Trophoblast cell (in vitro differentiated cells and primary cell): ENCODE results near the gene IFITM5.
A peak's percentile ranks its signal among the peaks of the same experiment; 100 is the strongest.

Experiments used
- DNase-seq, 2 donors: peaks; one replicate each; pipeline ENCODE4 v3.0.0-alpha.2; 2016
- H2AFZ ChIP-seq: 2 replicates; pipeline ENCODE4 v1.6.1; 2013; ENCODE audit warnings: low read length, moderate library complexity, mild to moderate bottlenecking; ENCODE audit not compliant: insufficient read depth, poor library complexity
- H2AK5ac ChIP-seq: 2 replicates; pipeline ENCODE4 v1.6.1; 2013; ENCODE audit warnings: mild to moderate bottlenecking, low read length
- H2BK120ac ChIP-seq: 2 replicates; pipeline ENCODE4 v1.6.1; 2013; ENCODE audit warnings: low read length, mild to moderate bottlenecking, moderate library complexity; ENCODE audit not compliant: insufficient read depth, poor library complexity
- H2BK12ac ChIP-seq: 2 replicates; pipeline ENCODE4 v1.6.1; 2013; ENCODE audit warnings: mild to moderate bottlenecking, low read length, moderate library complexity
- H2BK5ac ChIP-seq: 2 replicates; pipeline ENCODE4 v1.6.1; 2013; ENCODE audit warnings: low read length, low read depth, moderate library complexity, mild to moderate bottlenecking; ENCODE audit not compliant: poor library complexity
- H3K14ac ChIP-seq: 2 replicates; pipeline ENCODE4 v1.6.1; 2013; ENCODE audit warnings: mild to moderate bottlenecking, low read length
- H3K18ac ChIP-seq: 2 replicates; pipeline ENCODE4 v1.6.1; 2013; ENCODE audit warnings: mild to moderate bottlenecking, low read length
- H3K23ac ChIP-seq: 2 replicates; pipeline ENCODE4 v1.6.1; 2013; ENCODE audit warnings: low read length
- H3K27ac ChIP-seq: 2 replicates; pipeline ENCODE4 v1.5.1; 2013; ENCODE audit warnings: low read depth, mild to moderate bottlenecking, inconsistent platforms, low read length, moderate library complexity
- H3K27me3 ChIP-seq: 2 replicates; pipeline ENCODE4 v1.6.1; 2013; ENCODE audit warnings: inconsistent platforms, mild to moderate bottlenecking, low read length, moderate library complexity; ENCODE audit not compliant: insufficient read depth
- H3K36me3 ChIP-seq, 2 experiments: 1 replicate in 1 of 2; 2 replicates in 1 of 2; pipeline ENCODE4 v1.6.1; 2013; ENCODE audit warnings: low read length in 2 of 2, mild to moderate bottlenecking in 2 of 2, moderate library complexity in 1 of 2; ENCODE audit not compliant: insufficient read depth in 2 of 2, control insufficient read depth in 1 of 2
- H3K4ac ChIP-seq: 2 replicates; pipeline ENCODE4 v1.6.1; 2013; ENCODE audit warnings: low read depth, mild to moderate bottlenecking, low read length, moderate library complexity
- H3K4me1 ChIP-seq, 2 experiments: 1 replicate in 1 of 2; 2 replicates in 1 of 2; pipeline ENCODE4 v1.6.1; 2013; ENCODE audit warnings: low read length in 2 of 2, mild to moderate bottlenecking in 2 of 2, moderate library complexity in 1 of 2; ENCODE audit not compliant: insufficient read depth in 2 of 2, control insufficient read depth in 1 of 2
- H3K4me2 ChIP-seq: 2 replicates; pipeline ENCODE4 v1.6.1; 2013; ENCODE audit warnings: inconsistent platforms, mild to moderate bottlenecking, low read length, moderate library complexity
- H3K4me3 ChIP-seq: 2 replicates; pipeline ENCODE4 v1.5.1; 2013; ENCODE audit warnings: mild to moderate bottlenecking, low read depth, low read length, inconsistent platforms
- H3K79me1 ChIP-seq: one replicate; pipeline ENCODE4 v1.6.1; 2013; ENCODE audit warnings: low read length
- H3K79me2 ChIP-seq: 2 replicates; pipeline ENCODE4 v1.6.1; 2013; ENCODE audit warnings: low read length, mild to moderate bottlenecking; ENCODE audit not compliant: control insufficient read depth, insufficient read depth, poor library complexity
- H3K9ac ChIP-seq: 2 replicates; pipeline ENCODE4 v1.6.1; 2013; ENCODE audit warnings: mild to moderate bottlenecking, low read length
- H3K9me3 ChIP-seq: 2 replicates; pipeline ENCODE4 v1.6.1; 2013; ENCODE audit warnings: low read depth, mild to moderate bottlenecking, control low read depth, inconsistent platforms, low read length; ENCODE audit not compliant: insufficient read depth
- H4K12ac ChIP-seq: 2 replicates; pipeline ENCODE4 v1.6.1; 2013; ENCODE audit warnings: low read depth, mild to moderate bottlenecking, low read length, moderate library complexity
- H4K8ac ChIP-seq: 2 replicates; pipeline ENCODE4 v1.6.1; 2013; ENCODE audit warnings: low read depth, mild to moderate bottlenecking, low read length, moderate library complexity
- H4K91ac ChIP-seq: one replicate; pipeline ENCODE4 v1.6.1; 2013; ENCODE audit warnings: low read depth, mild to moderate bottlenecking, low read length, moderate library complexity
- WGBS: extraction: QIAGEN DNeasy Blood & Tissue Kit; methylation state at CpG from one replicate; pipeline ENCODE4 v1.1.7; 2013; ENCODE audit warnings: missing lambda C conversion rate; ENCODE audit not compliant: insufficient read length, insufficient coverage; ENCODE audit errors: extremely low coverage; 5-methylcytosine and 5-hydroxymethylcytosine counted together

Gene IFITM5

GRCh38 chr11:255816-256215, 43.5 kb downstream of the IFITM5 start:
- no peak overlapping the region for H2BK12ac ChIP-seq
- H3K23ac ChIP-seq = no peak overlapping the region
- WGBS = 100% methylated on average over 2 of the region's 2 CpGs
- H2BK5ac ChIP-seq = no peak overlapping the region
- H3K79me1 ChIP-seq = no peaks in the 10 kb centered on the region
- no peak overlapping the region for H4K8ac ChIP-seq
- no peak overlapping the region for H4K91ac ChIP-seq
- H2AK5ac ChIP-seq = no peak overlapping the region
- no peak overlapping the region for H2BK120ac ChIP-seq
- no peak overlapping the region for H3K4me3 ChIP-seq
- H3K79me2 ChIP-seq = no peaks in the 10 kb centered on the region
- no peak overlapping the region for H2AFZ ChIP-seq
- no peaks in the 10 kb centered on the region for H3K4me1 ChIP-seq
- no peak for DNase-seq
- H3K36me3 ChIP-seq = peaks cover 26 to 30% of the 10 kb centered on the region in 2 experiments
- H3K4ac ChIP-seq = no peak overlapping the region
- no peak overlapping the region for H3K9ac ChIP-seq
- H4K12ac ChIP-seq = no peak overlapping the region
- no peak overlapping the region for H3K18ac ChIP-seq
- peaks cover 4% of the 10 kb centered on the region for H3K9me3 ChIP-seq
- H3K27ac ChIP-seq = no peak overlapping the region
- no peak overlapping the region for H3K14ac ChIP-seq
- H3K4me2 ChIP-seq = no peak overlapping the region
- H3K27me3 ChIP-seq = no peaks in the 10 kb centered on the region

- no peak overlapping the region for H2AFZ ChIP-seq
- H3K4me3 ChIP-seq = no peak overlapping the region
- no peak overlapping the region for H3K14ac ChIP-seq
- no CpG with 5 or more reads among the region's 3 CpGs for WGBS
- H3K4ac ChIP-seq = no peak overlapping the region
- no peak overlapping the region for H4K91ac ChIP-seq
- H2BK12ac ChIP-seq = no peak overlapping the region
- H3K27me3 ChIP-seq = no peaks in the 10 kb centered on the region
- no peaks in the 10 kb centered on the region for H3K79me2 ChIP-seq
- no peak overlapping the region for H3K27ac ChIP-seq
- no peak overlapping the region for H3K4me2 ChIP-seq
- no peak overlapping the region for H2AK5ac ChIP-seq
- peaks cover 28 to 36% of the 10 kb centered on the region in 2 experiments for H3K36me3 ChIP-seq
- H3K18ac ChIP-seq = no peak overlapping the region
- no peak overlapping the region for H2BK5ac ChIP-seq
- H4K12ac ChIP-seq = no peak overlapping the region
- H3K23ac ChIP-seq = no peak overlapping the region
- H3K79me1 ChIP-seq = no peaks in the 10 kb centered on the region
- H3K4me1 ChIP-seq = no peaks in the 10 kb centered on the region
- H4K8ac ChIP-seq = no peak overlapping the region
- H2BK120ac ChIP-seq = no peak overlapping the region
- H3K9ac ChIP-seq = no peak overlapping the region
- no peak for DNase-seq
- H3K9me3 ChIP-seq = peaks cover 4% of the 10 kb centered on the region
Measured at GRCh38 chr11:255176-255575, 44.1 kb downstream of the IFITM5 start.

DNA sequence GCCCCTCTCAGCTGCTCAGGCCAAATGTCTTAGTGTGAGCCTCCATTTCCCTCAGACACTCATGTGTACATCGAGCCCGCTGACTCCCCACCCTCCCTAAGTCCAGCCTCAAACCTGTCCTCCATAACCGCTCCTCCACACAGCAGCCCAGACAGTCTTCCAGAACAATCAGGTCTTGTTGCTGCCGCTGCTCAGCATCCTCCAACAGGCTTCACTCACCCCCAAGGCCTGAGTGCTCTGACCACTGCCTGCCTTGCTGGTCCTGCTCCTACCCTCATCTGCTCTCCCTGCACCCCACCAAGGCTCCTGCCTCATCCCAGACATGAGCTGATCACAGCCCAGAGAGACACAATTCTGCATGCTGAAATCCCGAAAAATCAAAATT, 45.4 kb downstream of the IFITM5 start:
- WGBS = no CpG with 5 or more reads among the region's 5 CpGs
- DNase-seq = no peak
- H3K4ac ChIP-seq = no peak overlapping the region

GRCh38 chr11:253160-253885, 46.0 kb downstream of the IFITM5 start:
- Histone ChIP-seq H3K79me1 (no peaks in the 10 kb centered on the region), H4K12ac (peak overlapping the region; percentile 25), H3K14ac (no peak overlapping the region), H2BK5ac (no peak overlapping the region), H3K4me1 (no peaks in the 10 kb centered on the region), H3K4me3 (no peak overlapping the region), H3K9me3 (peaks cover 4% of the 10 kb centered on the region), H3K23ac (no peak overlapping the region), H2AK5ac (no peak overlapping the region), H3K18ac (no peak overlapping the region), H4K8ac (no peak overlapping the region), H3K4ac (no peak overlapping the region), H3K9ac (no peak overlapping the region), H3K79me2 (no peaks in the 10 kb centered on the region), H3K4me2 (no peak overlapping the region), H4K91ac (no peak overlapping the region), H2AFZ (no peak overlapping the region), H3K27ac (no peak overlapping the region), H2BK12ac (no peak overlapping the region), H2BK120ac (no peak overlapping the region), H3K36me3 (peaks cover 35 to 47% of the 10 kb centered on the region in 2 experiments), H3K27me3 (no peaks in the 10 kb centered on the region)
- DNase-seq = no peak
- no CpG with 5 or more reads among the region's 13 CpGs for WGBS

More for the DNA sequence above, 45.4 kb downstream of the IFITM5 start:
- H3K27ac ChIP-seq = no peak overlapping the region
- H4K8ac ChIP-seq = no peak overlapping the region
- H4K91ac ChIP-seq = no peak overlapping the region
- no peak overlapping the region for H2AK5ac ChIP-seq
- no peak overlapping the region for H2AFZ ChIP-seq
- H3K79me2 ChIP-seq = no peaks in the 10 kb centered on the region
- H3K18ac ChIP-seq = no peak overlapping the region
- H4K12ac ChIP-seq = peak overlapping the region; percentile 25
- peaks cover 31 to 43% of the 10 kb centered on the region in 2 experiments for H3K36me3 ChIP-seq
- H2BK120ac ChIP-seq = no peak overlapping the region
- H3K9me3 ChIP-seq = peaks cover 4% of the 10 kb centered on the region
- peak overlapping the region; percentile 4 for H3K9ac ChIP-seq
- no peak overlapping the region for H3K4me2 ChIP-seq
- no peak overlapping the region for H2BK5ac ChIP-seq
- H3K14ac ChIP-seq = no peak overlapping the region
- no peaks in the 10 kb centered on the region for H3K4me1 ChIP-seq
- no peaks in the 10 kb centered on the region for H3K79me1 ChIP-seq
- H2BK12ac ChIP-seq = no peak overlapping the region
- H3K4me3 ChIP-seq = no peak overlapping the region
- no peaks in the 10 kb centered on the region for H3K27me3 ChIP-seq
- H3K23ac ChIP-seq = no peak overlapping the region
